Measurements from ENCODE around the gene TM6SF1. TPM values are rescaled to one million over a fixed set of nuclear protein-coding genes. Genes with fewer than 3 reads are reported as not detected.

The TM6SF1 gene
- total and polyA plus RNA-seq, 10 donors = 4.5 to 15.0 (median 9.6) TPM

- intact Hi-C loops (cut with DNase I; ENCODE audit: low total_unique reads) = no loop called here
- peaks cover 0 to 40% (median 3%) of the 10 kb centered on the region in 6 donors for H3K36me3 ChIP-seq
- no peaks in the 10 kb centered on the region for H3K4me1 ChIP-seq
- H3K27ac ChIP-seq = no peak overlapping the region
- H3K4me3 ChIP-seq = no peak overlapping the region
- TF ChIP-seq POLR2AphosphoS5 (IDR thresholded peaks at IDR 0.05) (no peak), CTCF (IDR thresholded peaks at IDR 0.05 in 8 of 11, conservative IDR thresholded peaks at IDR 0.05 in 3 of 11) (no peak), POLR2A (IDR thresholded peaks at IDR 0.05) (no peak)
- no peaks in the 10 kb centered on the region for H3K9me3 ChIP-seq
- no peaks in the 10 kb centered on the region for H3K27me3 ChIP-seq (replicated peaks in 1 of 7)
- 82 to 99% (median 96%) methylated on average over 3 of the region's 3 CpGs for whole genome bisulfite sequencing, 5 donors
- no peak for DNase-seq
These were observed 37.3 kb downstream of the TM6SF1 start for GRCh38 chr15:83144771-83145170.

GRCh38 chr15:83153288-83153687 is 45.8 kb downstream of the TM6SF1 start:
- 91 to 100% (median 96%) methylated on average over 1 of the region's 1 CpG for WGBS, 5 donors
- intact Hi-C loops (cut with DNase I; ENCODE audit: low total_unique reads) = no loop called here
- TF ChIP-seq POLR2AphosphoS5 (IDR thresholded peaks at IDR 0.05) (no peak), POLR2A (IDR thresholded peaks at IDR 0.05) (no peak), CTCF (IDR thresholded peaks at IDR 0.05 in 8 of 11, conservative IDR thresholded peaks at IDR 0.05 in 3 of 11) (no peak)
- no peak overlapping the region for H3K4me3 ChIP-seq
- no peak overlapping the region for H3K27ac ChIP-seq
- no peaks in the 10 kb centered on the region for H3K9me3 ChIP-seq
- H3K36me3 ChIP-seq = peaks cover 0 to 49% (median 5%) of the 10 kb centered on the region in 6 donors
- no peaks in the 10 kb centered on the region for H3K27me3 ChIP-seq (replicated peaks in 1 of 7)
- DNase-seq = no peak
- H3K4me1 ChIP-seq = no peaks in the 10 kb centered on the region

- DNase-seq = no peak
- intact Hi-C loops (cut with DNase I; ENCODE audit: low total_unique reads) = no loop called here
- WGBS, 5 donors = 58 to 81% (median 63%) methylated on average over 1 of the region's 1 CpG
- Histone ChIP-seq H3K27ac (no peak overlapping the region), H3K27me3 (replicated peaks in 1 of 7) (no peaks in the 10 kb centered on the region), H3K36me3 (peaks cover 0 to 25% (median 4%) of the 10 kb centered on the region in 6 donors), H3K4me1 (no peaks in the 10 kb centered on the region), H3K4me3 (no peak overlapping the region), H3K9me3 (no peaks in the 10 kb centered on the region)
- TF ChIP-seq CTCF (IDR thresholded peaks at IDR 0.05 in 8 of 11, conservative IDR thresholded peaks at IDR 0.05 in 3 of 11) (no peak), POLR2AphosphoS5 (IDR thresholded peaks at IDR 0.05) (no peak), POLR2A (IDR thresholded peaks at IDR 0.05) (no peak)
These were observed 48.5 kb downstream of the TM6SF1 start for GRCh38 chr15:83155942-83156341.

- WGBS, 5 donors = 69 to 82% (median 75%) methylated on average over 1 of the region's 1 CpG
- H3K4me1 ChIP-seq = peaks cover 0 to 12% (median 0%) of the 10 kb centered on the region in 6 donors
- no peak overlapping the region for H3K27ac ChIP-seq
- DNase-seq = no peak
- H3K36me3 ChIP-seq = peaks cover 0 to 18% (median 2%) of the 10 kb centered on the region in 6 donors
- intact Hi-C loops (cut with DNase I; ENCODE audit: low total_unique reads) = no loop called here
- no peak overlapping the region for H3K4me3 ChIP-seq
- no peaks in the 10 kb centered on the region for H3K9me3 ChIP-seq
- TF ChIP-seq CTCF (IDR thresholded peaks at IDR 0.05 in 8 of 11, conservative IDR thresholded peaks at IDR 0.05 in 3 of 11) (no peak), POLR2A (IDR thresholded peaks at IDR 0.05) (no peak), POLR2AphosphoS5 (IDR thresholded peaks at IDR 0.05) (no peak)
- H3K27me3 ChIP-seq (replicated peaks in 1 of 7) = no peaks in the 10 kb centered on the region
These were observed 50.9 kb downstream of the TM6SF1 start for GRCh38 chr15:83158393-83158792.

Data from spleen (tissue), 11 donors.